ENCODE results near the gene ARHGAP15. TPM values are rescaled to one million over a fixed set of nuclear protein-coding genes. Genes with fewer than 3 reads are reported as not detected.

Gene ARHGAP15
- total RNA-seq, 1 experiment from 2014 or later = 0.42 TPM

- H3K9ac ChIP-seq (ENCODE audit: low read length) = no peak overlapping the region
- H3K9me3 ChIP-seq (ENCODE audit: control insufficient read depth in 1 of 2, insufficient read depth in 1 of 2, low read depth in 1 of 2, low read length in 2 of 2) = no peaks in the 10 kb centered on the region
- H3K4me2 ChIP-seq (ENCODE audit: low read length) = no peak overlapping the region
- peaks cover 6% of the 10 kb centered on the region; the same call in 1 of the 2 replicates for H3K27me3 ChIP-seq (ENCODE audit: insufficient read depth, low read length)
- H3K79me2 ChIP-seq (ENCODE audit: insufficient read depth, low read length) = no peaks in the 10 kb centered on the region
- no peaks in the 10 kb centered on the region for H3K4me1 ChIP-seq (ENCODE audit: control insufficient read depth in 1 of 2, insufficient read depth in 2 of 2, low read length in 2 of 2)
- no peak overlapping the region for H3K27ac ChIP-seq (ENCODE audit: low read depth, low read length)
- H3K36me3 ChIP-seq (ENCODE audit: control insufficient read depth in 1 of 2, insufficient read depth in 2 of 2, low read length in 2 of 2) = no peaks in the 10 kb centered on the region
- intact Hi-C loops (cut with micrococcal nuclease) = no loop called here
- H3K4me3 ChIP-seq (replicated peaks in 1 of 2; ENCODE audit: low read depth in 1 of 2, low read length in 2 of 2) = no peak overlapping the region
- ATAC-seq = no peak
- no peaks in the 10 kb centered on the region for H4K20me1 ChIP-seq (ENCODE audit: insufficient read depth)
- TF ChIP-seq, protein P1, sequence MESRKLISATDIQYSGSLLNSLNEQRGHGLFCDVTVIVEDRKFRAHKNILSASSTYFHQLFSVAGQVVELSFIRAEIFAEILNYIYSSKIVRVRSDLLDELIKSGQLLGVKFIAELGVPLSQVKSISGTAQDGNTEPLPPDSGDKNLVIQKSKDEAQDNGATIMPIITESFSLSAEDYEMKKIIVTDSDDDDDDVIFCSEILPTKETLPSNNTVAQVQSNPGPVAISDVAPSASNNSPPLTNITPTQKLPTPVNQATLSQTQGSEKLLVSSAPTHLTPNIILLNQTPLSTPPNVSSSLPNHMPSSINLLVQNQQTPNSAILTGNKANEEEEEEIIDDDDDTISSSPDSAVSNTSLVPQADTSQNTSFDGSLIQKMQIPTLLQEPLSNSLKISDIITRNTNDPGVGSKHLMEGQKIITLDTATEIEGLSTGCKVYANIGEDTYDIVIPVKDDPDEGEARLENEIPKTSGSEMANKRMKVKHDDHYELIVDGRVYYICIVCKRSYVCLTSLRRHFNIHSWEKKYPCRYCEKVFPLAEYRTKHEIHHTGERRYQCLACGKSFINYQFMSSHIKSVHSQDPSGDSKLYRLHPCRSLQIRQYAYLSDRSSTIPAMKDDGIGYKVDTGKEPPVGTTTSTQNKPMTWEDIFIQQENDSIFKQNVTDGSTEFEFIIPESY (IDR thresholded peaks at IDR 0.05; ENCODE audit: extremely low read depth, insufficient replicate concordance, low read length) = no peak
- TF ChIP-seq SP1 (IDR thresholded peaks at IDR 0.05; ENCODE audit: low read depth) (no peak), RAD21 (IDR thresholded peaks at IDR 0.05; ENCODE audit: low read depth) (no peak), EZH2phosphoT487 (IDR thresholded peaks at IDR 0.05; ENCODE audit: borderline replicate concordance) (no peak), EZH2 (IDR thresholded peaks at IDR 0.05) (no peak), MAX (IDR thresholded peaks at IDR 0.05) (no peak), EGR1 (IDR thresholded peaks at IDR 0.05; ENCODE audit: low read depth) (no peak), ATF3 (IDR thresholded peaks at IDR 0.05) (no peak), CBX3 (IDR thresholded peaks at IDR 0.05; ENCODE audit: low read depth) (no peak), POLR2A (IDR thresholded peaks at IDR 0.05; ENCODE audit: borderline replicate concordance, extremely low read depth, insufficient read depth, insufficient read length) (no peak)
- TF ChIP-seq, protein P2, sequence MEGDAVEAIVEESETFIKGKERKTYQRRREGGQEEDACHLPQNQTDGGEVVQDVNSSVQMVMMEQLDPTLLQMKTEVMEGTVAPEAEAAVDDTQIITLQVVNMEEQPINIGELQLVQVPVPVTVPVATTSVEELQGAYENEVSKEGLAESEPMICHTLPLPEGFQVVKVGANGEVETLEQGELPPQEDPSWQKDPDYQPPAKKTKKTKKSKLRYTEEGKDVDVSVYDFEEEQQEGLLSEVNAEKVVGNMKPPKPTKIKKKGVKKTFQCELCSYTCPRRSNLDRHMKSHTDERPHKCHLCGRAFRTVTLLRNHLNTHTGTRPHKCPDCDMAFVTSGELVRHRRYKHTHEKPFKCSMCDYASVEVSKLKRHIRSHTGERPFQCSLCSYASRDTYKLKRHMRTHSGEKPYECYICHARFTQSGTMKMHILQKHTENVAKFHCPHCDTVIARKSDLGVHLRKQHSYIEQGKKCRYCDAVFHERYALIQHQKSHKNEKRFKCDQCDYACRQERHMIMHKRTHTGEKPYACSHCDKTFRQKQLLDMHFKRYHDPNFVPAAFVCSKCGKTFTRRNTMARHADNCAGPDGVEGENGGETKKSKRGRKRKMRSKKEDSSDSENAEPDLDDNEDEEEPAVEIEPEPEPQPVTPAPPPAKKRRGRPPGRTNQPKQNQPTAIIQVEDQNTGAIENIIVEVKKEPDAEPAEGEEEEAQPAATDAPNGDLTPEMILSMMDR (IDR thresholded peaks at IDR 0.05 in 2 of 3, conservative IDR thresholded peaks at IDR 0.05 in 1 of 3; ENCODE audit: borderline replicate concordance in 1 of 3, insufficient read depth in 1 of 3, low read depth in 2 of 3, low read length in 2 of 3) = no peak
- TF ChIP-seq, protein P3, sequence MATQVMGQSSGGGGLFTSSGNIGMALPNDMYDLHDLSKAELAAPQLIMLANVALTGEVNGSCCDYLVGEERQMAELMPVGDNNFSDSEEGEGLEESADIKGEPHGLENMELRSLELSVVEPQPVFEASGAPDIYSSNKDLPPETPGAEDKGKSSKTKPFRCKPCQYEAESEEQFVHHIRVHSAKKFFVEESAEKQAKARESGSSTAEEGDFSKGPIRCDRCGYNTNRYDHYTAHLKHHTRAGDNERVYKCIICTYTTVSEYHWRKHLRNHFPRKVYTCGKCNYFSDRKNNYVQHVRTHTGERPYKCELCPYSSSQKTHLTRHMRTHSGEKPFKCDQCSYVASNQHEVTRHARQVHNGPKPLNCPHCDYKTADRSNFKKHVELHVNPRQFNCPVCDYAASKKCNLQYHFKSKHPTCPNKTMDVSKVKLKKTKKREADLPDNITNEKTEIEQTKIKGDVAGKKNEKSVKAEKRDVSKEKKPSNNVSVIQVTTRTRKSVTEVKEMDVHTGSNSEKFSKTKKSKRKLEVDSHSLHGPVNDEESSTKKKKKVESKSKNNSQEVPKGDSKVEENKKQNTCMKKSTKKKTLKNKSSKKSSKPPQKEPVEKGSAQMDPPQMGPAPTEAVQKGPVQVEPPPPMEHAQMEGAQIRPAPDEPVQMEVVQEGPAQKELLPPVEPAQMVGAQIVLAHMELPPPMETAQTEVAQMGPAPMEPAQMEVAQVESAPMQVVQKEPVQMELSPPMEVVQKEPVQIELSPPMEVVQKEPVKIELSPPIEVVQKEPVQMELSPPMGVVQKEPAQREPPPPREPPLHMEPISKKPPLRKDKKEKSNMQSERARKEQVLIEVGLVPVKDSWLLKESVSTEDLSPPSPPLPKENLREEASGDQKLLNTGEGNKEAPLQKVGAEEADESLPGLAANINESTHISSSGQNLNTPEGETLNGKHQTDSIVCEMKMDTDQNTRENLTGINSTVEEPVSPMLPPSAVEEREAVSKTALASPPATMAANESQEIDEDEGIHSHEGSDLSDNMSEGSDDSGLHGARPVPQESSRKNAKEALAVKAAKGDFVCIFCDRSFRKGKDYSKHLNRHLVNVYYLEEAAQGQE (IDR thresholded peaks at IDR 0.05; ENCODE audit: low read depth) = no peak
- POLR2A ChIA-PET = no interaction called here
- no peaks in the 10 kb centered on the region for H3K9me2 ChIP-seq (ENCODE audit: insufficient read depth)
- no TSS peak for BruUV-seq (replicated peaks)
- RAD21 ChIA-PET (ENCODE audit: low non-redundant PET in 1 of 2, low total read pairs in 2 of 2, uncharacterized antibody in 2 of 2, unreplicated experiment in 2 of 2) = no interaction called here
- H2AFZ ChIP-seq (ENCODE audit: low read depth, low read length, poor library complexity, severe bottlenecking) = no peak overlapping the region
- CTCF ChIA-PET = no interaction called here
- DNase-seq (ENCODE audit: low read depth, low spot score) = no peak
Observed at GRCh38 chr2:143379955-143380354, 250.7 kb downstream of the ARHGAP15 start.
